IMR-90 (cell line): Measurements from ENCODE around the gene NBPF4.
"Not testable (repeated sequence)": the region's sequence is repeated elsewhere in the genome, so short reads cannot be mapped to it uniquely, and the experiment has no call there.

ENCODE experiments used
- BHLHE40 ChIP-seq: fragments of 150-350 bp; IDR thresholded peaks from 2 replicates; pipeline ENCODE4 v1.6.1; 2016; ENCODE audit warnings: mild to moderate bottlenecking, low read depth, low read length
- CEBPB ChIP-seq: IDR thresholded peaks from 2 replicates; pipeline ENCODE4 v1.6.1; 2012; ENCODE audit warnings: low read depth, low read length, improper control_type of control experiment
- CTCF ChIP-seq: conservative IDR thresholded peaks from 2 replicates; pipeline ENCODE4 v1.5.1; 2012; ENCODE audit warnings: mild to moderate bottlenecking, low read depth, low read length, improper control_type of control experiment
- FOS ChIP-seq: fragments of 150-350 bp; IDR thresholded peaks from 2 replicates; pipeline ENCODE4 v1.6.1; 2016; ENCODE audit warnings: low read depth, low read length
- MAZ ChIP-seq: IDR thresholded peaks from 2 replicates; pipeline ENCODE4 v1.6.1; 2012; ENCODE audit warnings: low read depth, mild to moderate bottlenecking, low read length, improper control_type of control experiment, moderate library complexity, borderline replicate concordance
- MXI1 ChIP-seq: IDR thresholded peaks from 2 replicates; pipeline ENCODE4 v1.6.1; 2012; ENCODE audit warnings: low read depth, mild to moderate bottlenecking, low read length, moderate library complexity, borderline replicate concordance
- POLR2A ChIP-seq: IDR thresholded peaks from 2 replicates; pipeline ENCODE4 v1.6.1; 2012; ENCODE audit warnings: mild to moderate bottlenecking, low read depth, low read length
- RAD21 ChIP-seq: IDR thresholded peaks from 2 replicates; pipeline ENCODE4 v1.6.1; 2012; ENCODE audit warnings: low read length, improper control_type of control experiment
- RCOR1 ChIP-seq: IDR thresholded peaks from 2 replicates; pipeline ENCODE4 v1.6.1; 2012; ENCODE audit warnings: mild to moderate bottlenecking, low read length, improper control_type of control experiment; ENCODE audit not compliant: insufficient replicate concordance
- RFX5 ChIP-seq: IDR thresholded peaks from 2 replicates; pipeline ENCODE4 v1.8.0; 2012; ENCODE audit warnings: low read depth, mild to moderate bottlenecking, low read length, moderate library complexity
- SMC3 ChIP-seq: fragments of 150-350 bp; IDR thresholded peaks from 2 replicates; pipeline ENCODE4 v1.6.1; 2016; ENCODE audit warnings: low read depth, mild to moderate bottlenecking, antibody characterized with exemption, low read length, moderate library complexity
- TF ChIP-seq, protein P1 (sequence below): fragments of 150-350 bp; IDR thresholded peaks from 2 replicates; pipeline ENCODE4 v1.6.1; 2017; ENCODE audit warnings: mild to moderate bottlenecking, antibody characterized with exemption, low read length, low read depth
- TF ChIP-seq, protein P2 (sequence below): fragments of 150-350 bp; IDR thresholded peaks from 2 replicates; pipeline ENCODE4 v1.6.1; 2016; ENCODE audit warnings: low read depth, mild to moderate bottlenecking, low read length, moderate library complexity, borderline replicate concordance

DNA sequence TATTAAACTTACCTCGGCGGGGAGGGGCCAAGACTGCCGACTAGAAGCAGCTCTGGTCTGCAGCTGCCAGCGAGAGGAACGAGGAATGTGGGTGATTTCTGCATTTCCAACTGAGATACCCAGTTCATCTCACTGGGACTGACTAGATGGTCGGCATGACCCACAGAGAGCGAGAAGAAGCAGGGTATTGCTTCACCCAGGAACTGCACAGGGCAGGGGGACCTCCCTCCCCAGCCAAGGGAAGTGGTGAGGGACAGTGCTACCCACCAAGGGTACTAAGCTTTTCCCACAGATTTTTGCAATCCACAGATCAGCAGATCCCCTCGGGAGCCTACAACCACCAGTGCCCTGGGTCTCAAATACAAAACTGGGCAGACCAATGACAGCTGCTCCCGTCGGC is 17.6 kb upstream of the NBPF4 start:
- not testable (repeated sequence) for TF ChIP-seq MAZ, CTCF, POLR2A, RAD21, MXI1, RCOR1, BHLHE40, CEBPB, RFX5, SMC3, FOS
- TF ChIP-seq, protein P1, sequence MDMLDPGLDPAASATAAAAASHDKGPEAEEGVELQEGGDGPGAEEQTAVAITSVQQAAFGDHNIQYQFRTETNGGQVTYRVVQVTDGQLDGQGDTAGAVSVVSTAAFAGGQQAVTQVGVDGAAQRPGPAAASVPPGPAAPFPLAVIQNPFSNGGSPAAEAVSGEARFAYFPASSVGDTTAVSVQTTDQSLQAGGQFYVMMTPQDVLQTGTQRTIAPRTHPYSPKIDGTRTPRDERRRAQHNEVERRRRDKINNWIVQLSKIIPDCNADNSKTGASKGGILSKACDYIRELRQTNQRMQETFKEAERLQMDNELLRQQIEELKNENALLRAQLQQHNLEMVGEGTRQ, result not testable (repeated sequence)
- TF ChIP-seq, protein P2, sequence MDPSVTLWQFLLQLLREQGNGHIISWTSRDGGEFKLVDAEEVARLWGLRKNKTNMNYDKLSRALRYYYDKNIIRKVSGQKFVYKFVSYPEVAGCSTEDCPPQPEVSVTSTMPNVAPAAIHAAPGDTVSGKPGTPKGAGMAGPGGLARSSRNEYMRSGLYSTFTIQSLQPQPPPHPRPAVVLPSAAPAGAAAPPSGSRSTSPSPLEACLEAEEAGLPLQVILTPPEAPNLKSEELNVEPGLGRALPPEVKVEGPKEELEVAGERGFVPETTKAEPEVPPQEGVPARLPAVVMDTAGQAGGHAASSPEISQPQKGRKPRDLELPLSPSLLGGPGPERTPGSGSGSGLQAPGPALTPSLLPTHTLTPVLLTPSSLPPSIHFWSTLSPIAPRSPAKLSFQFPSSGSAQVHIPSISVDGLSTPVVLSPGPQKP, result not testable (repeated sequence)
